GM18505 (cell line): ENCODE results near the gene POPDC2.

Experiments used
- ATAC-seq: cut with Tn5 transposase; IDR thresholded peaks from one replicate; pipeline ENCODE4 v1.9.1; 2021; ENCODE audit not compliant: unreplicated experiment
- POLR2A ChIP-seq: IDR thresholded peaks from 4 replicates; pipeline ENCODE4 v1.6.1; 2011; ENCODE audit warnings: borderline replicate concordance; ENCODE audit not compliant: insufficient read depth, insufficient read length; ENCODE audit errors: extremely low read depth

POPDC2 gene

DNA sequence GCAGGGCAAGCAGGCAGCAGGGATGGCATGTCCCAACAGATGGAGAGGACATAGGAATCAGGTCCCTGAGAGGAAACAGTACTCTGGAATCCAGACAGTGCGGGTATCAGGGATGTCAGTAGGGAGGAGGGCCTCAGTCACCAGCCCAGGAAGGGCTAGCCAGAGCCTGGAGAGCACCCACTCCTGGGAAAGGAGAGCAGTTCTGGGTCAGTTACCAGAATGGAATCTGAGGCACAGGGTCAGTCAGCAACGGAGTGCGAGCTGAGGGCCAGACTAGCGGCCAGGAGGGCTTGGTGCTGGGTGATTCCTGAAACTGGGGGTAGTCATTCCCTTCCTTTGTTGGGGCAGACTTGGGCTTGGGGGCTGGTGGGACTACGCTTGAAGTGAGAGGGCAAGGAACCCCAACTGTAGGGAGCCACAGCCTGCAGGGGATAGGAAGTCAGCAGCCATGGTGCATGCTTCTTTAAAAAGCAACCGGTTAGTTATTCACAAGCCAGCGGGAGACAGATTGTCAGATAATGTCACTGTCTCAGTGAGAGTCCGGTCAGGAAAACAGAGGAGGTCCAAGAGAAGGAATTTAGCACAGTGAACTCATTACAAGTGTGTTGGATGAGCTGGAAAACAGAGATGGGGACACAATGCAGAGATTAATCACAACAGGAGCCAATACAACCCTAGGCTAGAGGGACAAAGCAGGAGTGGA is 34.8 kb downstream of the POPDC2 start:
- TF ChIP-seq POLR2A = no peak
- ATAC-seq = no peak

DNA sequence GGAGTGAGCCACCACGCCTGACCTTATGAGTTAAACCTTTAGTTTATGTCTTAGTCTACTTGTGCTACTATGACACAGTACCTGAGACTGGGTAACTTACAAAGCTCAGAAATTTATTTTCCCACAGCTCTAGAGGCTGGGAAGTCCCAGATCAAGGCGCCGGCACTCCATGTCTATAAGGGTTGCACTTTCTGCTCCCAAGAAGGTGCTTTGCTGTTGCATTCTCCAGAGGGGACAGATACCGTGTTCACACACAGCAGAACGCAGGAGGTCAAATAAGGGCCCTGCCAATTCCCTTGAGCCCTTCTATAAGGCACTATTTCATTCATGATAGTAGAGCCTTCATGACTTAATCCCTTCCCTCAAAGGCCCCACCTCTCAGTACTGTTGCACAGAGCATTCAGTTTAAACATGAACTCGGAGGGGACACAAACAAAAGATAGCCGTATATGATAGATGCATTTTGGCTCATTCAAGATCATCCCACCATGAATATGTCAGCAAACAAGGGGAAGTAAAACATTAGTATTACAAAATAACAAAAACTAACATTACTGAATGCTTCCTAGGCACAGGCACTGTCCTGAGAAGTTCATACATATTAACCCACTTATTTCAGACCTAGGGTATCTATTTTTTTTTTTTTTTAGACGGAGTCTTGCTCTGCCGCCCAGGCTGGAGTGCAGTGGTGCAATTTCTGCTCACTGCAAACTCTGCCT is 36.2 kb downstream of the POPDC2 start:
- no peak for TF ChIP-seq POLR2A
- ATAC-seq = no peak

DNA sequence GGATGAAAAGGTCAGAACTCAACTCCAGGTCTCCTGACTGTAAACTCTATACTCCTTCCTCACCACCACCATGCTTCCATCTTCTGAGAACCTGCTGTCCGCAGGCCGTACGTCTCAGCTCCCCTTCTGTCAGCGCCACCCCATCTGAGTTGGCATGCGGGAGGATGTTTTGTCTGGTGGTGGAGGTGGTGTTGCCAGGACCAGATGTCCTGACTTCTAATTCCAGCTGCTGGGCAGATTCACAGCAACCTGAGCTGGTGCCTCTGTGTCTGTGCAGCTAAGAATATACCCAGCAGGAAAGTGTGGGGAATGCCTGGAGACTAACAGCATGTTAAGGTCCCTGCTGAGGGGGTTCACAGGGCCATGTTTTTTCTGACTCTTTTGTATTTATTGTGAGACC is 39.5 kb downstream of the POPDC2 start:
- no peak for TF ChIP-seq POLR2A
- no peak for ATAC-seq

DNA sequence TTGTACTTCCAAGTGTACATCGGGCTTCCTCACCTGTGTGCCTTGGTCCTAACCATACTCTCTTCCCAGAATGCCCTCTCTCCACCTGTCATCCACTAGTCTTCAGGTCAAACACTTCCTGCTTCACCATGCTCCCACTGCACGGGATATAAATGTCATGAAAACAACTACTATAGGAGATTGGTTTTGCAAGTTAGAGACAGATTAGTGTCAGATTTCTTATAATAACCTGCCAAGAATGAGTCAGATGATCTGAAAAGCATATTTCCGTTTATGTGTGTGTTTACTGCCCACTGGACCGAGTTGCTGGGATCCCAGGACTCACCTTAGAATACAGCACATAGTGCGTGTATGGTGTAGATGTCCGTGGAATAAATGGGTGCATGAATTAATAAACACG is 41.3 kb downstream of the POPDC2 start:
- no peak for TF ChIP-seq POLR2A
- ATAC-seq = no peak

DNA sequence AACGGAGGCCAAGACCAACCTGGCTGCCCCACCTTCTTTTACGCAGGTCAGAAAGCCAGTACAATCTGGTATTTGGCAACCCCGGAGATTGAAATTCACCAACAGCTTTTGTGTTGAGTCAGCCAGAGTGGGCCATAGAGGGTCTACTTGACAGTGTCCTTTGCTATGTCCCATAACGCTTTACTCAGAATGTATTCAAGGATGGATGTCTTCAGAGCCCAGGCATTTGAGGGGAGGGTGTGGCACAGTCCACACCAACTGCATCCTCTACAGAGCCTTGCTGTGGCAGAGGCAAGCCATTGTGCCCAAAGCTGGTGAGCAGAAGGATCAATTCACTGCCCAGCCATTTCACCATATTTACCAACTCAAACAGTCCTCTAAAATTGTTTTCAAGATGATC is 44.3 kb downstream of the POPDC2 start:
- no peak for TF ChIP-seq POLR2A
- ATAC-seq = no peak

DNA sequence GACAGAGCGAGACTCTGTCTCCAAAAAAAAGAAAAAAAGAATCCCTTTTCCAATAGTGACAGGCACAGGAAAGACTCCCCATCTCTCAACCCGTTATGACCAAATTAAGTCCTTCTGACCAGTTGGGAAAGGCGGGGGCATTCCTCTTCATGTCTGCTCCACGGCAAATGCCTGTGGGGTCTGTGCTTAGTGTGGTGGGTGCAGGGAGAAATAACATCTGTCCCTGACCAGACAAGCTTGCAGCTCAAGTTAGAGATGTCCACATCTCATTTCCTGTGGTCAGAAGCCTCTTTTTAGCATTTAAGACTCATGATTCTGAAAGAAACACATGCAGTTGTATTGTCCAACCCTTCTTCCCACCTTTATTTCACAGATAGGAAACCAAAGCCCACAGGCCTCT is 46.5 kb downstream of the POPDC2 start:
- TF ChIP-seq POLR2A = no peak
- ATAC-seq = no peak

DNA sequence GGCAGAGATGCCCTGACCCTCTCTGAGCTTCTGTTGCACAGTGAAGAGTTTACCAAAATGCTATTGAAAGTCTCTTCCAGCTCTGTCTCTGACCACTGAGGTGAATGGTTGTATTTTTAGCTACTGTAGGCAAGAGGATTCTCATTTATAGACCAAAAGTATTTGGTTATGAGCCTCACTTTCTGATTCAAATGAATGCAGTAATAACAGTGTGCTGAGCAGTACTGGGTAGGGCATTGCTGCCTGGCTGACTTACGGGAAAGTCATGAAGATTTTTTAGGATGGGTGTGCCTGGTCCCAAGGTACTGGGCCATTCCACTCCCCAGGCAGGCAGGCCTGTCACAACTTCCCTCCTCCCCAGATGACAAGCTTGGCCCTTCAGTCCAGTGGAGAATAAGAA is 47.2 kb downstream of the POPDC2 start:
- TF ChIP-seq POLR2A = no peak
- no peak for ATAC-seq

DNA sequence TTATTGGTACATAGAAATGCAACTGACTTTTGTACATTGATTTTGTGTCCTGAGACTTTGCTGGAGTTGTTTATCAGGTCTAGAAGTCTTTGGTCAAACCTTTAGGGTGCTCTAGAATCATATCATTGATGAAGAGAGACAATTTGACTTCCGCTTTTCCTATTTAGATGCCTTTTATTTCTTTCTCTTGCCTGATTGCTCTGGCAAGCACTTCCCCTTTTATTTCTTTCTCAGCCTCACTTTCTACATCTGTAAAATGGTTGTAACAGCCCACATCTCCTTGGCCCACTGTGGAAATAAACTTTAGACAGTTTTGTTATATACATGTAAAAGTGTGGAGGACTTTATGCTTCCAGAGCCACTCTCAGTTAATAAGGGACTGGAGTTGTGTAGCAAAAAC is 48.7 kb downstream of the POPDC2 start:
- no peak for ATAC-seq
- no peak for TF ChIP-seq POLR2A

DNA sequence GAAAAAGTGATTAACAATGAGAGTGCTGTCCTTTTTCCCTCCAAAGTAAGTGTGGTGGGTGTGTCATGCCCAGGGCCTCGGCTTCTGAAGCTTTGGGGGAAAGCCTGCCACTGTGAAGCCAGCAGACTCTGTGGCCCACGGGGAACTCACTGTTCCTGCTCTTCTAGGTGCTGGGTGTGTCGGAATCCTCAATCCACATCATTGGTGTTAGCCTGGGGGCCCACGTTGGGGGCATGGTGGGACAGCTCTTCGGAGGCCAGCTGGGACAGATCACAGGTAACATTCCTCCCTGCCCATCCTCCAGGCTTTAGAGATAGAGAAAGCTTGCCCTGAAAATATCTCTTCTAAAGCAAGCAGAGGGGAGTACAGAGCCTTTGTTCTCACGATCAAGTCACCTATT is 51.1 kb downstream of the POPDC2 start:
- TF ChIP-seq POLR2A = no peak
- no peak for ATAC-seq

DNA sequence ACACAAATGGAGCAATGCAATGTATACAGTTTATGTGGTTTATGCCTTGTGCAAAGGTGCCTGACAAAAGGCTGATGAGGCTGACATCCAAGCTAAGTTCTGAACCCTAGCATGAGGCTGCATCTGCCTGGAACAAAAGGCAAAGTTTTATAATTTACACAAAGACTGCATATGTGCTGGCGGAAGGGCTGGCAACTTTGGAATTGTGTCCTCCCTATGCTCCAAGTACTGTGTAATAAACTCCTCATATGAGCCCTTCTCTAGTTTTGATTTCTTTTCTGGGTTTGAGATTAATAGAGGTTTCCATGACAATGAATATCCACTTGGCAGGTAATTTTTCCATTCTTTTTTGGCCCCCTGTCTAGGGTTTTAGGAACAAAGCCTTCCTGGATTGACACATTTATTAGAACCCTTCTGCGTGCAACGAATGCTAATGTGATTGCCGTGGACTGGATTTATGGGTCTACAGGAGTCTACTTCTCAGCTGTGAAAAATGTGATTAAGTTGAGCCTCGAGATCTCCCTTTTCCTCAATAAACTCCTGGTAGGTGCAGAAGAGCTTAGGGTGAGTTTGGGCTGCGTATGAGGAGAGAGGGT is 51.9 kb downstream of the POPDC2 start:
- ATAC-seq = no peak
- TF ChIP-seq POLR2A = no peak

DNA sequence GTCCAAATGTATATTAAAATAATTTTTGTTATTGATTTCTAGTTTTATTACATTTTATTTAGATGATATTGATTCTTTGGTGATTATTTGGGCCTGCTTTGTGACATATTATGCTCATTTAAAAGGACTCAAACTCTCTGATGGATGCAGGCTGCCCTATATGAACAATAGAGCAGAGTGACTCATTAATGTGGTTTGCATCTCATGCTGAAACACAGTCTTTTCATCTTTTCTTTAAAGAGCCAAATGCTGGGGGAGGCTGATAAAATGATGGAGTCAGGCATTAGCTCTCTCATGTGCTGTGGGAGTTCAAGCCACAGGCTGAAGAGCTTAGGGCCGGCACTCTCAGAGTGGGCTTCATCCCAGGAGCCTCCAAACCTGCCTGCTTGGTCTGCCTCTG is 55.5 kb downstream of the POPDC2 start:
- no peak for TF ChIP-seq POLR2A
- no peak for ATAC-seq

DNA sequence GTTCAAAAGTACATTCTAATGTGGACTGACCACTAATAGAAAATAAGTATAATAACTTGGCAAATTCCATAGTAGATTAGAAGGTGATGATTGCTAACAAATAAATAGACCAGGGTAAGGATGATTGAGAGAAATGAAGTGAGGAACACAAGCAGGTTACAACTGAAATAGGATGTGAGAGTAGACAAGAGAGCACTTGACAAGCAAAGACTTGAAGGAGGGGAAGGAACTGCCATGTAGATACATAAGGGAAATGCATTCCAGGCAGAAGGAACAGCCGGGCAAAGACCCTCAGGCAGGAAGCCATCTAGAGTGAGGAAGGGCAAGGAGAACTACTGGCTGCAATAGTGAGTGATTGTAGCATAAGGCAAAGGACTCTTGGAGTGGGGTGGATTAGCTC is 57.7 kb downstream of the POPDC2 start:
- no peak for TF ChIP-seq POLR2A
- no peak for ATAC-seq

DNA sequence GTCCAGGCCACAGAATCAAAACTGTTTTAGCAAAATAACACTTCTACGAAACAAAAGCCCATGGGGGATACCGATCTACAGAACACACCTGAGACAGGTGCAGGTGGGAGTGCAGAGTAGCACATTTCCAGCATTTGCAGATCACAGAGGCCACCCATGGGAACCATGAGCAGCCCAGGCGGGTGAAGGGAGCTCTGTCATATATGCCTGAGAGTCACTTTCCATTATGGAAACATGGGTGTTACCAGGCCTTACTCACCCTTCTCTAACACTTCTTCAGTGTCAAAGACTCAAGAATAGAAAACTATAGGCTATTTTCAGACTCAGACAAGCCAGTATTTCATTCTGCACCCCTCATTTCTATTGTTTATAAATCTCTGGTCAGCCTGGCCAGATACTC is 59.2 kb downstream of the POPDC2 start:
- no peak for TF ChIP-seq POLR2A
- ATAC-seq = peak; percentile 4

DNA sequence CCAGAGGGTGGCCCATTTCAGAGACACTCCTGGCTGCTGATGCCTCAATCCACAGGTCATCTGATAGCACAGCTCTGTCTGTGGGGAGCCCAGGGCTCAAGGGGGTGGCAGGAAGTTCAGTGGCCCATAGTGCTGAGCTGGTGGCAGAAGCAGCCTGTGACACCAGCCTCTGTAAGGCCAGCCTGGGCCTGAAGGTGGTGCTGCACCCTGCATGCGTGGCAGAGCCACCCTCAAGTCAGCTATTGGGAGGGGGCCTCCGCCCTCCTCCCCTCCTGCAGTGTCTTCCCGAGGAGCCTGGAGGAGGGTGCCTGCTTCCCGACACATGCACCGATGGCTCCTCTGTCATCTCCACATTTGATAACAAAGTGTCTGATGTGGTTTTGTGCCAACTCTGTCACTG is 59.7 kb downstream of the POPDC2 start:
- ATAC-seq = peak; percentile 60
- peak; percentile 58 for TF ChIP-seq POLR2A

DNA sequence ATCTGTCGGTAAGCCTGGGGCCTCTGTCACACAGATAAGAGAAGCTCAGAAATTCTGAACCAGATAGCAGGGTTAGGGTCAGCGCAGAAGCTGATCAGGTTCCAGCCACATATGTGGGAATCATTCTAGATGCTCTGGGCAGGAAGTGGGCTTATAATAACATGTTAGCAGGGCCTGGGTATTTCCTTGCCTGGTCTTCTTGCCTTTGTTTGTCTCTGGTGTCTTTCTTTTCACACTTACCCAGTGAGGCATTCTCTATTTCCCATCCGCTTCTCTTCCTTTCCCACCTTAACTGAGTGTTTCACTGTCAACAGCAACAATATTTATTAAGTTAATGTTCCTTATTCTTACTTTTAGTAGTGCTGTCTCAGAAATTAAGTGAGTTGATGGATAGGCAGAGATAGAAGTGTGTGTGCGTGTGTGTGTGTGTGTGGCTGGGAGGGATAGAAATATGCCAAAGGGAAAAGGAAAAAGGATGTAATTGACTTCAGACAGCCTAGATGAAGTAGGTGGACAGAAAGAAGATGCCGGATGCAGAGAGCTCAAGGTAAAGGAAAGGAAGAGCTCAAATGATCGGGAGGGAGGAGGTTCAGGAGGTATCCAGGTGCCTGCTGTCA is 60.7 kb downstream of the POPDC2 start:
- no peak for TF ChIP-seq POLR2A
- ATAC-seq = no peak
